Uterus (tissue), 2 donors: ENCODE results near the gene TCF3.

Experiments
- CTCF ChIP-seq, 4 experiments: fragments of 200-600 bp in 2 of 4; fragments of 450-650 bp in 2 of 4; sonication (generic) in 2 of 4; IDR thresholded peaks; one replicate each; pipeline ENCODE4 v1.5.1; 2016 to 2019; ENCODE audit warnings: antibody characterized with exemption in 4 of 4, mild to moderate bottlenecking in 2 of 4, moderate library complexity in 1 of 4
- POLR2A ChIP-seq, 2 donors: fragments of 450-650 bp; IDR thresholded peaks; one replicate each; pipeline ENCODE4 v1.6.1; 2016; ENCODE audit warnings: antibody characterized with exemption in 2 of 2, mild to moderate bottlenecking in 1 of 2, moderate library complexity in 1 of 2

GRCh38 chr19:1634938-1635243, 17.5 kb downstream of the TCF3 start:
- TF ChIP-seq CTCF (IDR thresholded peaks at IDR 0.05) (no peak), POLR2A (IDR thresholded peaks at IDR 0.05) (no peak)
